Measurements from ENCODE around the gene ZBTB7C.
A peak's percentile ranks its signal among the peaks of the same experiment; 100 is the strongest.

Gene ZBTB7C

GRCh38 chr18:48244530-48244929 is 164.7 kb downstream of the ZBTB7C start:
- Histone ChIP-seq H3K27me3 (ENCODE audit: insufficient read depth, insufficient read length) (no peaks in the 10 kb centered on the region), H3K9ac (ENCODE audit: insufficient read length, low read depth) (no peak overlapping the region), H3K4me1 (ENCODE audit: insufficient read depth, insufficient read length) (no peaks in the 10 kb centered on the region), H3K36me3 (ENCODE audit: insufficient read depth, insufficient read length, low read length) (no peaks in the 10 kb centered on the region), H3K9me3 (ENCODE audit: insufficient read depth, low read length) (no peaks in the 10 kb centered on the region; the same call in 1 of the 2 replicates), H3K4me3 (ENCODE audit: insufficient read length, low read depth) (no peak overlapping the region)
- TF ChIP-seq ZNF274 (IDR thresholded peaks at IDR 0.05; ENCODE audit: low read depth, low read length) (no peak), SUZ12 (IDR thresholded peaks at IDR 0.05; ENCODE audit: extremely low read depth, insufficient read depth, insufficient read length) (no peak), YY1 (IDR thresholded peaks at IDR 0.05; ENCODE audit: insufficient read depth, insufficient read length) (no peak)
- no peak for DNase-seq (ENCODE audit: low read depth, low spot score)

- Histone ChIP-seq H3K27me3 (ENCODE audit: insufficient read depth, insufficient read length) (no peaks in the 10 kb centered on the region), H3K4me3 (ENCODE audit: insufficient read length, low read depth) (no peak overlapping the region), H3K36me3 (ENCODE audit: insufficient read depth, insufficient read length, low read length) (no peaks in the 10 kb centered on the region), H3K9ac (ENCODE audit: insufficient read length, low read depth) (no peak overlapping the region), H3K9me3 (ENCODE audit: insufficient read depth, low read length) (no peaks in the 10 kb centered on the region), H3K4me1 (ENCODE audit: insufficient read depth, insufficient read length) (peaks cover 3% of the 10 kb centered on the region)
- no peak for DNase-seq (ENCODE audit: low read depth, low spot score)
- TF ChIP-seq SUZ12 (IDR thresholded peaks at IDR 0.05; ENCODE audit: extremely low read depth, insufficient read depth, insufficient read length), result no peak
Observed at GRCh38 chr18:48238636-48239035, 170.5 kb downstream of the ZBTB7C start.

GRCh38 chr18:48238206-48238605 is 171.0 kb downstream of the ZBTB7C start:
- Histone ChIP-seq H3K4me3 (ENCODE audit: insufficient read length, low read depth) (no peak overlapping the region), H3K27me3 (ENCODE audit: insufficient read depth, insufficient read length) (no peaks in the 10 kb centered on the region), H3K4me1 (ENCODE audit: insufficient read depth, insufficient read length) (peaks cover 3% of the 10 kb centered on the region), H3K9me3 (ENCODE audit: insufficient read depth, low read length) (no peaks in the 10 kb centered on the region), H3K9ac (ENCODE audit: insufficient read length, low read depth) (no peak overlapping the region), H3K36me3 (ENCODE audit: insufficient read depth, insufficient read length, low read length) (no peaks in the 10 kb centered on the region)
- TF ChIP-seq YY1 (IDR thresholded peaks at IDR 0.05; ENCODE audit: insufficient read depth, insufficient read length), result no peak
- TF ChIP-seq SUZ12 (IDR thresholded peaks at IDR 0.05; ENCODE audit: extremely low read depth, insufficient read depth, insufficient read length), result no peak
- TF ChIP-seq ZNF274 (IDR thresholded peaks at IDR 0.05; ENCODE audit: low read depth, low read length), result no peak
- DNase-seq (ENCODE audit: low read depth, low spot score), result no peak

- peaks cover 3% of the 10 kb centered on the region for H3K4me1 ChIP-seq (ENCODE audit: insufficient read depth, insufficient read length)
- no peak overlapping the region for H3K9ac ChIP-seq (ENCODE audit: insufficient read length, low read depth)
- H3K4me3 ChIP-seq (ENCODE audit: insufficient read length, low read depth), result no peak overlapping the region
- TF ChIP-seq ZNF274 (IDR thresholded peaks at IDR 0.05; ENCODE audit: low read depth, low read length) (no peak), SUZ12 (IDR thresholded peaks at IDR 0.05; ENCODE audit: extremely low read depth, insufficient read depth, insufficient read length) (no peak), YY1 (IDR thresholded peaks at IDR 0.05; ENCODE audit: insufficient read depth, insufficient read length) (no peak)
- DNase-seq (ENCODE audit: low read depth, low spot score), result no peak
- H3K36me3 ChIP-seq (ENCODE audit: insufficient read depth, insufficient read length, low read length), result no peaks in the 10 kb centered on the region
- no peaks in the 10 kb centered on the region for H3K9me3 ChIP-seq (ENCODE audit: insufficient read depth, low read length)
- no peaks in the 10 kb centered on the region for H3K27me3 ChIP-seq (ENCODE audit: insufficient read depth, insufficient read length)
Observed at GRCh38 chr18:48236822-48237221, 172.4 kb downstream of the ZBTB7C start.

- Histone ChIP-seq H3K9me3 (ENCODE audit: insufficient read depth, low read length) (0 out of 2 replicates have a peak, but pooled peaks cover 4% of the 10 kb centered on the region), H3K4me1 (ENCODE audit: insufficient read depth, insufficient read length) (peaks cover 12% of the 10 kb centered on the region), H3K36me3 (ENCODE audit: insufficient read depth, insufficient read length, low read length) (no peaks in the 10 kb centered on the region), H3K27me3 (ENCODE audit: insufficient read depth, insufficient read length) (no peaks in the 10 kb centered on the region), H3K9ac (ENCODE audit: insufficient read length, low read depth) (no peak overlapping the region), H3K4me3 (ENCODE audit: insufficient read length, low read depth) (no peak overlapping the region)
- TF ChIP-seq SUZ12 (IDR thresholded peaks at IDR 0.05; ENCODE audit: extremely low read depth, insufficient read depth, insufficient read length), result no peak
- TF ChIP-seq ZNF274 (IDR thresholded peaks at IDR 0.05; ENCODE audit: low read depth, low read length), result no peak
- TF ChIP-seq YY1 (IDR thresholded peaks at IDR 0.05; ENCODE audit: insufficient read depth, insufficient read length), result peak; percentile 17
- peak; percentile 47 for DNase-seq (ENCODE audit: low read depth, low spot score)
Observed at GRCh38 chr18:48230467-48231113, 178.6 kb downstream of the ZBTB7C start.

- Histone ChIP-seq H3K27me3 (ENCODE audit: insufficient read depth, insufficient read length) (no peaks in the 10 kb centered on the region), H3K36me3 (ENCODE audit: insufficient read depth, insufficient read length, low read length) (no peaks in the 10 kb centered on the region), H3K9me3 (ENCODE audit: insufficient read depth, low read length) (0 out of 2 replicates have a peak, but pooled peaks cover 4% of the 10 kb centered on the region), H3K9ac (ENCODE audit: insufficient read length, low read depth) (no peak overlapping the region), H3K4me3 (ENCODE audit: insufficient read length, low read depth) (no peak overlapping the region), H3K4me1 (ENCODE audit: insufficient read depth, insufficient read length) (peaks cover 12% of the 10 kb centered on the region)
- TF ChIP-seq SUZ12 (IDR thresholded peaks at IDR 0.05; ENCODE audit: extremely low read depth, insufficient read depth, insufficient read length) (no peak), YY1 (IDR thresholded peaks at IDR 0.05; ENCODE audit: insufficient read depth, insufficient read length) (no peak), ZNF274 (IDR thresholded peaks at IDR 0.05; ENCODE audit: low read depth, low read length) (no peak)
- no peak for DNase-seq (ENCODE audit: low read depth, low spot score)
Observed at GRCh38 chr18:48229552-48229981, 179.6 kb downstream of the ZBTB7C start.

GRCh38 chr18:48228841-48229240 is 180.3 kb downstream of the ZBTB7C start:
- Histone ChIP-seq H3K4me3 (ENCODE audit: insufficient read length, low read depth) (no peak overlapping the region), H3K4me1 (ENCODE audit: insufficient read depth, insufficient read length) (peaks cover 12% of the 10 kb centered on the region), H3K9me3 (ENCODE audit: insufficient read depth, low read length) (0 out of 2 replicates have a peak, but pooled peaks cover 4% of the 10 kb centered on the region), H3K9ac (ENCODE audit: insufficient read length, low read depth) (no peak overlapping the region), H3K27me3 (ENCODE audit: insufficient read depth, insufficient read length) (no peaks in the 10 kb centered on the region), H3K36me3 (ENCODE audit: insufficient read depth, insufficient read length, low read length) (no peaks in the 10 kb centered on the region)
- DNase-seq (ENCODE audit: low read depth, low spot score), result no peak
- no peak for TF ChIP-seq ZNF274 (IDR thresholded peaks at IDR 0.05; ENCODE audit: low read depth, low read length)
- no peak for TF ChIP-seq YY1 (IDR thresholded peaks at IDR 0.05; ENCODE audit: insufficient read depth, insufficient read length)
- no peak for TF ChIP-seq SUZ12 (IDR thresholded peaks at IDR 0.05; ENCODE audit: extremely low read depth, insufficient read depth, insufficient read length)

All from NT2/D1 (cell line).